ENCODE measurements around the gene EPS8L3.

The EPS8L3 gene

GRCh38 chr1:109792056-109792831 lies 28.5 kb upstream of the EPS8L3 start:
- H3K4me2 ChIP-seq (ENCODE audit: low read depth, low read length, poor library complexity, severe bottlenecking), result no peak overlapping the region
- H3K27me3 ChIP-seq (ENCODE audit: low read length), result no peaks in the 10 kb centered on the region
- no peaks in the 10 kb centered on the region for H3K9me2 ChIP-seq (replicated peaks; ENCODE audit: insufficient read depth, low read length)
- no peak overlapping the region for H2AFZ ChIP-seq (ENCODE audit: low read depth, low read length, severe bottlenecking)
- H3K36me3 ChIP-seq (ENCODE audit: low read length), result no peaks in the 10 kb centered on the region
- no peak overlapping the region for H3K27ac ChIP-seq (ENCODE audit: low read depth, low read length)
- no peaks in the 10 kb centered on the region for H4K20me1 ChIP-seq (ENCODE audit: low read depth, low read length)
- TF ChIP-seq CTCF (IDR thresholded peaks at IDR 0.05; ENCODE audit: insufficient read depth, low read length, poor library complexity, severe bottlenecking), result no peak
- no peak for TF ChIP-seq EZH2phosphoT487 (conservative IDR thresholded peaks at IDR 0.05; ENCODE audit: low read length)
- H3K4me3 ChIP-seq (ENCODE audit: insufficient read depth, low read length, poor library complexity, severe bottlenecking), result no peak overlapping the region
- H3K79me2 ChIP-seq (ENCODE audit: insufficient read depth, low read length), result no peaks in the 10 kb centered on the region
- no peak overlapping the region for H3K9ac ChIP-seq (ENCODE audit: low read length)
- H3F3A ChIP-seq (ENCODE audit: insufficient read depth), result no peaks in the 10 kb centered on the region
- H3K9me3 ChIP-seq (ENCODE audit: insufficient read depth, low read length), result no peaks in the 10 kb centered on the region

GRCh38 chr1:109791495-109792043 lies 27.8 kb upstream of the EPS8L3 start:
- TF ChIP-seq CTCF (IDR thresholded peaks at IDR 0.05; ENCODE audit: insufficient read depth, low read length, poor library complexity, severe bottlenecking) (no peak), EZH2phosphoT487 (conservative IDR thresholded peaks at IDR 0.05; ENCODE audit: low read length) (no peak)
- no peaks in the 10 kb centered on the region for H3K9me3 ChIP-seq (ENCODE audit: insufficient read depth, low read length)
- H3F3A ChIP-seq (ENCODE audit: insufficient read depth), result no peaks in the 10 kb centered on the region
- H3K4me2 ChIP-seq (ENCODE audit: low read depth, low read length, poor library complexity, severe bottlenecking), result no peak overlapping the region
- no peak overlapping the region for H2AFZ ChIP-seq (ENCODE audit: low read depth, low read length, severe bottlenecking)
- no peak overlapping the region for H3K4me3 ChIP-seq (ENCODE audit: insufficient read depth, low read length, poor library complexity, severe bottlenecking)
- H3K9me2 ChIP-seq (replicated peaks; ENCODE audit: insufficient read depth, low read length), result no peaks in the 10 kb centered on the region
- H3K27ac ChIP-seq (ENCODE audit: low read depth, low read length), result no peak overlapping the region
- H3K79me2 ChIP-seq (ENCODE audit: insufficient read depth, low read length), result no peaks in the 10 kb centered on the region
- no peaks in the 10 kb centered on the region for H4K20me1 ChIP-seq (ENCODE audit: low read depth, low read length)
- no peak overlapping the region for H3K9ac ChIP-seq (ENCODE audit: low read length)
- H3K36me3 ChIP-seq (ENCODE audit: low read length), result no peaks in the 10 kb centered on the region
- no peaks in the 10 kb centered on the region for H3K27me3 ChIP-seq (ENCODE audit: low read length)

GRCh38 chr1:109790735-109791494 lies 27.2 kb upstream of the EPS8L3 start:
- no peaks in the 10 kb centered on the region for H3K27me3 ChIP-seq (ENCODE audit: low read length)
- H3K9me2 ChIP-seq (replicated peaks; ENCODE audit: insufficient read depth, low read length), result no peaks in the 10 kb centered on the region
- H2AFZ ChIP-seq (ENCODE audit: low read depth, low read length, severe bottlenecking), result no peak overlapping the region
- no peak overlapping the region for H3K27ac ChIP-seq (ENCODE audit: low read depth, low read length)
- no peaks in the 10 kb centered on the region for H3K9me3 ChIP-seq (ENCODE audit: insufficient read depth, low read length)
- no peaks in the 10 kb centered on the region for H4K20me1 ChIP-seq (ENCODE audit: low read depth, low read length)
- H3K36me3 ChIP-seq (ENCODE audit: low read length), result no peaks in the 10 kb centered on the region
- H3K9ac ChIP-seq (ENCODE audit: low read length), result no peak overlapping the region
- no peaks in the 10 kb centered on the region for H3K79me2 ChIP-seq (ENCODE audit: insufficient read depth, low read length)
- no peaks in the 10 kb centered on the region for H3F3A ChIP-seq (ENCODE audit: insufficient read depth)
- H3K4me2 ChIP-seq (ENCODE audit: low read depth, low read length, poor library complexity, severe bottlenecking), result no peak overlapping the region
- TF ChIP-seq CTCF (IDR thresholded peaks at IDR 0.05; ENCODE audit: insufficient read depth, low read length, poor library complexity, severe bottlenecking), result no peak
- no peak for TF ChIP-seq EZH2phosphoT487 (conservative IDR thresholded peaks at IDR 0.05; ENCODE audit: low read length)
- no peak overlapping the region for H3K4me3 ChIP-seq (ENCODE audit: insufficient read depth, low read length, poor library complexity, severe bottlenecking)

All from SU-DHL-6 (cell line).